ENCODE data around the gene KCNJ15. TPM values are rescaled to one million over a fixed set of nuclear protein-coding genes. Genes with fewer than 3 reads are reported as not detected.
A peak's percentile ranks its signal among the peaks of the same experiment; 100 is the strongest.

Gene KCNJ15
- total and polyA plus RNA-seq, 11 donors, result 0.07 to 1.8 (median 0.38) TPM

DNA sequence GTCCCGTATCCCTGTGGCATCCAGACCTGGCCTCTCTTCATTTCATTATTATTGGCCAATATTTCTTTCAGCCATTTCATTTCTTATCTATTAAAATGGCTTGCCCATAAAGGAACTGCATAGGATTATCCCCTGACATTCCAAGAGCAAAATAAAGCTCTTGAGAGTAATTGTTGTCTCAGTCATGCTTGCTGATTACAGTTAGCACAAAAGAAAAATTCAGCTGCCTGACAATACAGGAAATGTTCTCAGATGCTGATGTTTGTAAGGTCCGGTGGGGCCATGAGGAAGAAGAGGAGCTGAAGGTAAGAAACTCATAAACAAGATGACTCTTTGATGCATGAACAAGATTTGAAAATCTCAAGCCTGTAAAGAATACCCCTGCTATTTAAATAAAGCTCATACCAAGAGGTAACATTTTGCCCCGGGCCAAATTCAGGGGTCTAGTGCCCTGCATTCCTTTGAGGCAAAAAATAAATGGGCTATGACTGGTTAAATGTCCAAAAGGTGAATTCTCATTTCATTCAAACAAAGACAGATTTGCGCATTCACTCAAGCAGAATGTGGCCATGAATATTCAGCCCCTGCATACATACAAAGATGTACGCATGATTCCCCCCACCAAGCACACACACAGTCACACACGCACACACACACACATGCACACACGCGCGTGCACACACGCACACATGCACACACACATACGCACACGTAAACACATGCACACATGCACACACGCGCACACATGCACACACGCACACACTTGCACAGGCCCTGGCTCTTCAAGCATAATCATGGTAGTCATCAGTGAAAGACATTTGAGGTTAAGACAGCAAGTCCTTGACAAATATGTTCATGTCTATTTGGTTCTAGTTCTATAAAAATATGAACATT, 44.8 kb downstream of the KCNJ15 start:
- H3K4me1 ChIP-seq, result peaks cover 0 to 22% (median 9%) of the 10 kb centered on the region in 12 donors
- H3K27ac ChIP-seq, result no peak overlapping the region
- no peaks in the 10 kb centered on the region for H3K27me3 ChIP-seq
- DNase-seq (no peak), ATAC-seq (no peak)
- intact Hi-C loops (cut with DNase I), result no loop called here
- no peak overlapping the region for H3K4me3 ChIP-seq
- no peaks in the 10 kb centered on the region for H3K9me3 ChIP-seq
- WGBS, 4 donors, result 87 to 89% (median 88%) methylated on average over 15 of the region's 15 CpGs
- no peaks in the 10 kb centered on the region for H3K36me3 ChIP-seq
- no peak for TF ChIP-seq POLR2A (IDR thresholded peaks at IDR 0.05)
- TF ChIP-seq, protein P1, sequence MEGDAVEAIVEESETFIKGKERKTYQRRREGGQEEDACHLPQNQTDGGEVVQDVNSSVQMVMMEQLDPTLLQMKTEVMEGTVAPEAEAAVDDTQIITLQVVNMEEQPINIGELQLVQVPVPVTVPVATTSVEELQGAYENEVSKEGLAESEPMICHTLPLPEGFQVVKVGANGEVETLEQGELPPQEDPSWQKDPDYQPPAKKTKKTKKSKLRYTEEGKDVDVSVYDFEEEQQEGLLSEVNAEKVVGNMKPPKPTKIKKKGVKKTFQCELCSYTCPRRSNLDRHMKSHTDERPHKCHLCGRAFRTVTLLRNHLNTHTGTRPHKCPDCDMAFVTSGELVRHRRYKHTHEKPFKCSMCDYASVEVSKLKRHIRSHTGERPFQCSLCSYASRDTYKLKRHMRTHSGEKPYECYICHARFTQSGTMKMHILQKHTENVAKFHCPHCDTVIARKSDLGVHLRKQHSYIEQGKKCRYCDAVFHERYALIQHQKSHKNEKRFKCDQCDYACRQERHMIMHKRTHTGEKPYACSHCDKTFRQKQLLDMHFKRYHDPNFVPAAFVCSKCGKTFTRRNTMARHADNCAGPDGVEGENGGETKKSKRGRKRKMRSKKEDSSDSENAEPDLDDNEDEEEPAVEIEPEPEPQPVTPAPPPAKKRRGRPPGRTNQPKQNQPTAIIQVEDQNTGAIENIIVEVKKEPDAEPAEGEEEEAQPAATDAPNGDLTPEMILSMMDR (IDR thresholded peaks at IDR 0.05), result no peak

DNA sequence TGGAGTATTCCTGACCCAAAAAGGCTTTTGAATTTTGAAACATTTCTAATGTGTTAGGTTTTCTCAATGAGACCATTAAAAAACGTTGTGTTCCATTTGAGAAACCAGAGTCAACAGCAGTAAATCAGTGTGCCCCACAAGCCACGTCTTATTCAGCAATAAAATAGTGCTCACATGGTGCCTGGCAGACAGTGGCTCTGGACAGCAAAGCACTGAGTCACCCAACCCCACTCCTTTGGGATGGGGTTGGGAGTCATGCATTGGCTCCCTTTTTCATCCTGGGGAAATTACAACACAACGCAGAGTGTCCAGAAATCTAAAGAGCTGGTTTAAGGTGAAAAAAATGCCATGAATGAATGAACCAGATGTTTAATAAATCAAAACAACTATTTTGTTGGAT, 46.5 kb downstream of the KCNJ15 start:
- 66 to 71% (median 67%) methylated on average over 3 of the region's 3 CpGs for WGBS, 4 donors
- TF ChIP-seq POLR2A (IDR thresholded peaks at IDR 0.05), result no peak
- TF ChIP-seq, protein P1 (IDR thresholded peaks at IDR 0.05), result no peak
- Histone ChIP-seq H3K4me1 (peaks cover 0 to 20% (median 3%) of the 10 kb centered on the region in 12 donors), H3K9me3 (no peaks in the 10 kb centered on the region), H3K4me3 (no peak overlapping the region), H3K27me3 (no peaks in the 10 kb centered on the region), H3K36me3 (no peaks in the 10 kb centered on the region), H3K27ac (peak overlapping the region in 1 of 12 donors; percentile 30)
- intact Hi-C loops (cut with DNase I), result no loop called here
- DNase-seq, result no peak
- ATAC-seq, result peak in 2 of 4 donors; percentile 59 to 65

DNA sequence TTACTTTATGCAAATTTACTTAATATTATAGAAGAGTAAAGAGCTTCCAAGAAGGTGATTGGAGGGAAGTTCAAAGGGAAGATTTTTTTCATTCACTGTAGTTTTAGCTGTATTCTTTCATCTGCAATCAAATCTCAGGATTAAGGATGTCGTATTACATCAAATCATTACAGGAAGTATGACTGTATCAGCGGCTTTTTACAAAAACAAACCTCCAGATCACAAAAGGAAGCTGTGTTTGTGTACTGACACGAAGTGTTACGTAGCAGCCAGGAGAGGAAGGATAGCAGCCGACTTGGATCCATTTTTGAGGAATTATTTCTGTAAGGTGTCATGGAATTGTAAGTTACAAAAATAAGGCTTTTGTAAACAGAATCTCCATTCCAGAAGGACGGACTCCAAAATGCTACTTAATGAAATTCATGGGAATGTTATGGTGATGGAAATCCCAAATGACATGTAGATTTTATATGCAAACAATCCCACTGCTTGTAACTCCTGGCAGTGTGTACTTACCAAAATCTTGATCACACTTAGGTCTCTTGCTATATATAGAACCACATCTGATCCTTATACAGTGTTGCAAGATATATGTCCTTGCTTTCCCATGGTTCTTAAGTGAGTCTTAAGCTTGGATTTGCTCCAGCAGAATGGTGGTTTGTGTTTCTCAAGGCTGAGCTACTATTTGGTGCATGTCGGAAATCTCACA, 49.8 kb downstream of the KCNJ15 start:
- peak in 1 of 4 donors; percentile 72 for ATAC-seq

More for the DNA sequence above, 49.8 kb downstream of the KCNJ15 start:
- no peak for DNase-seq
- 34 to 55% (median 47%) methylated on average over 7 of the region's 7 CpGs for WGBS, 4 donors
- Histone ChIP-seq H3K36me3 (no peaks in the 10 kb centered on the region), H3K4me3 (no peak overlapping the region), H3K27me3 (no peaks in the 10 kb centered on the region), H3K27ac (peak overlapping the region in 4 of 12 donors; percentile 1 to 62 (median 16)), H3K9me3 (no peaks in the 10 kb centered on the region), H3K4me1 (peaks cover 0 to 33% (median 5%) of the 10 kb centered on the region in 12 donors)
- intact Hi-C loops (cut with DNase I), result no loop called here
- no peak for TF ChIP-seq POLR2A (IDR thresholded peaks at IDR 0.05)
- TF ChIP-seq, protein P1 (IDR thresholded peaks at IDR 0.05), result no peak

Measured in heart left ventricle (tissue), 16 donors.